ENCODE data around the gene CAPN11. TPM values are rescaled to one million over a fixed set of nuclear protein-coding genes. Genes with fewer than 3 reads are reported as not detected.

The CAPN11 gene
- total RNA-seq, 6 experiments from 2014 or later, result 0.22 to 0.31 TPM; not detected in 4

- 13% methylated on average over 19 of the region's 49 CpGs for WGBS (ENCODE audit: insufficient coverage, low coverage, low lambda C conversion rate, missing lambda C conversion rate)
- H3K27me3 ChIP-seq, result no peaks in the 10 kb centered on the region
- DNase-seq, result peak in 1 of 3 donors; percentile 59
- TF ChIP-seq POLR2A (IDR thresholded peaks at IDR 0.05), result no peak
- TF ChIP-seq, protein P1, sequence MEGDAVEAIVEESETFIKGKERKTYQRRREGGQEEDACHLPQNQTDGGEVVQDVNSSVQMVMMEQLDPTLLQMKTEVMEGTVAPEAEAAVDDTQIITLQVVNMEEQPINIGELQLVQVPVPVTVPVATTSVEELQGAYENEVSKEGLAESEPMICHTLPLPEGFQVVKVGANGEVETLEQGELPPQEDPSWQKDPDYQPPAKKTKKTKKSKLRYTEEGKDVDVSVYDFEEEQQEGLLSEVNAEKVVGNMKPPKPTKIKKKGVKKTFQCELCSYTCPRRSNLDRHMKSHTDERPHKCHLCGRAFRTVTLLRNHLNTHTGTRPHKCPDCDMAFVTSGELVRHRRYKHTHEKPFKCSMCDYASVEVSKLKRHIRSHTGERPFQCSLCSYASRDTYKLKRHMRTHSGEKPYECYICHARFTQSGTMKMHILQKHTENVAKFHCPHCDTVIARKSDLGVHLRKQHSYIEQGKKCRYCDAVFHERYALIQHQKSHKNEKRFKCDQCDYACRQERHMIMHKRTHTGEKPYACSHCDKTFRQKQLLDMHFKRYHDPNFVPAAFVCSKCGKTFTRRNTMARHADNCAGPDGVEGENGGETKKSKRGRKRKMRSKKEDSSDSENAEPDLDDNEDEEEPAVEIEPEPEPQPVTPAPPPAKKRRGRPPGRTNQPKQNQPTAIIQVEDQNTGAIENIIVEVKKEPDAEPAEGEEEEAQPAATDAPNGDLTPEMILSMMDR (IDR thresholded peaks at IDR 0.05), result peak in 1 of 4 donors; percentile 15
- peaks cover 0 to 43% (median 20%) of the 10 kb centered on the region in 4 donors for H3K4me1 ChIP-seq
- H3K4me3 ChIP-seq, result peak overlapping the region; percentile 93 to 97 (median 94)
- no peaks in the 10 kb centered on the region for H3K36me3 ChIP-seq
- no peaks in the 10 kb centered on the region for H3K9me3 ChIP-seq
- H3K27ac ChIP-seq, result peak overlapping the region; percentile 32 to 74 (median 70)
- intact Hi-C loops (cut with DNase I), result no loop called here
- peak; percentile 24 to 50 (median 40) for ATAC-seq
Measured at GRCh38 chr6:44128020-44128917, 30.4 kb upstream of the CAPN11 start.

- 58% methylated on average over 2 of the region's 2 CpGs for WGBS (ENCODE audit: insufficient coverage, low coverage, low lambda C conversion rate, missing lambda C conversion rate)
- Histone ChIP-seq H3K36me3 (peaks cover 0 to 5% (median 0%) of the 10 kb centered on the region in 4 donors), H3K27ac (no peak overlapping the region), H3K4me1 (peaks cover 0 to 29% (median 13%) of the 10 kb centered on the region in 4 donors), H3K4me3 (no peak overlapping the region), H3K27me3 (no peaks in the 10 kb centered on the region), H3K9me3 (no peaks in the 10 kb centered on the region)
- TF ChIP-seq, protein P1 (IDR thresholded peaks at IDR 0.05), result no peak
- TF ChIP-seq POLR2A (IDR thresholded peaks at IDR 0.05), result no peak
- intact Hi-C loops (cut with DNase I), result no loop called here
- no peak for ATAC-seq
- no peak for DNase-seq
Measured at GRCh38 chr6:44129841-44130322, 28.7 kb upstream of the CAPN11 start.

DNA sequence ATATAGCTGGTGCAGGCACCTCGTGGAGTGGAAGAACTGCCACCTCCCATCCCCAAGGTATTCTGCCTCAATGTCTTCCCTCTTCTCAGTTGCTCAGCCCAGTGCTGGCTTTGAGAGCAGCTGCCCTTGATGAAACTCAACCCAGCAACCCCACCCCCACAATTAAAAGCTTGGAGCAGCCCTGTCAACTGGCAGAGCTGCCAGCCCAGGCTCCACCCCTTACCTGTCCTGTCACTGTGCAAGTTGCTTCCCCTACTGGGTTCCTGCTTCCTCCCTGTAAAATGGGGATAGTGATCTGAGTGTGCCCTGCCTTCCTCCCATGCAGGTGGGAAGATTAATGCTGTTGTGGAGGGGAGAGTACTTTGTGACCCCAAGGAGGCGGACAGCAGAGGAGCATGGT, 26.7 kb upstream of the CAPN11 start:
- Histone ChIP-seq H3K27ac (no peak overlapping the region), H3K9me3 (no peaks in the 10 kb centered on the region), H3K27me3 (no peaks in the 10 kb centered on the region), H3K4me1 (peaks cover 0 to 14% (median 8%) of the 10 kb centered on the region in 4 donors), H3K4me3 (no peak overlapping the region), H3K36me3 (peaks cover 0 to 15% (median 0%) of the 10 kb centered on the region in 4 donors)
- WGBS (ENCODE audit: insufficient coverage, low coverage, low lambda C conversion rate, missing lambda C conversion rate), result 100% methylated on average over 1 of the region's 2 CpGs
- no peak for DNase-seq
- intact Hi-C loops (cut with DNase I), result no loop called here
- TF ChIP-seq POLR2A (IDR thresholded peaks at IDR 0.05), result no peak
- TF ChIP-seq, protein P1 (IDR thresholded peaks at IDR 0.05), result no peak
- no peak for ATAC-seq

GRCh38 chr6:44132476-44132875, 26.1 kb upstream of the CAPN11 start:
- Histone ChIP-seq H3K27me3 (no peaks in the 10 kb centered on the region), H3K27ac (no peak overlapping the region), H3K36me3 (peaks cover 0 to 15% (median 0%) of the 10 kb centered on the region in 4 donors), H3K4me3 (no peak overlapping the region), H3K4me1 (peaks cover 0 to 14% (median 8%) of the 10 kb centered on the region in 4 donors), H3K9me3 (no peaks in the 10 kb centered on the region)
- no peak for ATAC-seq
- TF ChIP-seq, protein P1 (IDR thresholded peaks at IDR 0.05), result no peak
- no peak for TF ChIP-seq POLR2A (IDR thresholded peaks at IDR 0.05)
- DNase-seq, result no peak
- intact Hi-C loops (cut with DNase I), result no loop called here
- 70% methylated on average over 4 of the region's 4 CpGs for WGBS (ENCODE audit: insufficient coverage, low coverage, low lambda C conversion rate, missing lambda C conversion rate)
